Activated CD4-positive, alpha-beta T cell treated with anti-CD3 and anti-CD28 coated beads, Interleukin-2, amount 50 U/mL, for 1 hour (primary cell): ENCODE data around the gene DNAJA3.

Source experiments
- DNase-seq: peaks from one replicate; pipeline ENCODE4 v3.0.0-alpha.2; 2020

The DNAJA3 gene

DNA sequence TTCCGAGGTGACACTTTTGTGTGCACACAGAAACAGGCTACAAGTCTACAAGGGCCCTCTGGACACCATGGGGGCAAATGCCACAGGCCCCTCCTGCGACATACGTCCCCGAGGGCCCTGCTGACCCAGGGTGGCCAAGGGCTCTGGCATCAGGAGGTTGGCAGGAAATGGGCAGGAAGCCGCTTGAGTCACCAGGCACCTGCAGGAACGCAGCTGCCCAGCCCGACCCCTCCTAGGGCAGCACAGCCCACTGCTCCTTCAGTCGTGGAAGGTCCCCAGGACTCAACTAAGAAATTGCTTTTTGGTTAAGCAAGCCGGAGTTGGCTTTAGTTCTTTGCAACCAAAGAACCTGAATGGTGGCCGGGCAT is 17.4 kb upstream of the DNAJA3 start:
- no peak for DNase-seq

DNA sequence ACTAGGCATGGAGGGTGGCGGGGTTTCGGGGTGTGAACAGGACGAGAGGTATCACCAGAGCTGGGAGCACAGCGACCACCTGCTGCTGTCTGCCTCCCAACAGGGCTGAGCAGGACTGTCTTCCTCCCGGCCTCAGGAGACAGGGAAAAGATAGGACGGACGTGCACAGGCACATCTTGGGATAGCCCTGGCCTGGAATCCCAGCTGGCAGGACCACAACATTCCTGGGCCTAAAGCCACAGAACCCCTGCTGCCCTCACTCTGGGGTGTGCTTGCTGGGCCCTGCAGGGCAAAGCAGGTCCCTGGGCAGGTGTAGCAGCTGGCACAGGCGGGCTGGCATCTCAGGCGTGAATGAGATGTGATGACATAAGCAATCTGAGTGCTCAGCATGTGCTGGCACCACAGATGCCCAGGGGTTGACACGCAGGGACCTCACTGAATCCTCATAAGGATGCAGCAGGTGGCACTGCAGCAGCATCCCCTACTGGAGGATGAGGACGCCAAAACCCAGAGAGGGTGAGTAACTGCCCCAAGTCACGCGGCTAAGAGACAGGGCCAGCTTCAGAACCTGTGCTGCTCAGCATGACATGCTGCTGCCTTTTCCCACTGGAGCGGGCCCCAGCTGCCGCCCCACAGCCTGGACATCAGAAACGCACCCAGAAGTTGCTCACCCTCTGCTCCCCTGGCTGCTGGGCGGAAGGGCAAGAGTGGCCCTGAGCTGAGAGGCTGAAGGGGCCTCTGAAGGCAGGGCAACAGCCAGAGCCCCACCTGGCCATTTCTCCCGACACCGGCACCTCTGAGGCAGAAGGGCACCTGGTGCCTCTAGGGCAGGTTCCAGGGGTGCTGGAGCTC is 16.4 kb upstream of the DNAJA3 start:
- DNase-seq, result no peak

DNA sequence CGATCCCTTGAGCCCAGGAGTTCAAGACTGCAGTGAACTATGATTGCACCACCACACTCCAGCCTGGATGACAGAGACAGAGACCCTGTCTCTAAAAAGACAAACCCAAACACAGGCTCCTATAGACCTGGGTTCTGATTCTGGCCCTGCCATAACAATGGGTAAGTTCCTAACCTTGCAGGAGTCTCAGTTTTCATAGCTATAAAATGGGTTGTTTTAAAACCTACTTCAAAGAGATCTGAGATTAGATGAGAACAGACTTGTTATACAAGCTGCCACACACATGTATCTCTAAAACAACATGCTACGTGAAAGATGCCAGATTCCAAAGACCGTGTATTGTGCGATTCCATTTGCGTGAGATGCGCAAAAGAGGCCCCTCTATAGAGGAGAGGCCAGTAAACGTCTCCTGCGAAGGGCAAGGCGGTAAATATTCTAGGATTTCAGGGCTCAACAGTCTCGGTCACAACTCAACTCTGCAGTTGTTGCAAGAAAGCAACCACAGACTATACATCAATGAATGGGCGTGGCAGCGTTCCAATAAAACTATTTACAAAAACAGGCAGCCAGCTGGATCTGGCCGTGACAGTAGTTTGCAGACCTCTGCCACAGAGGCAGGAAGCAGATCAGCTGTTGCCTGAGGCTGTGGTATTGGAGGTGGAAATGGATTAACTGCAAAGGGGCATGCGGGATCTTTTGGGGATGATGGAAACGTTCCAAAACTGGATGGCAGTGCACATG is 15.2 kb upstream of the DNAJA3 start:
- DNase-seq, result no peak

DNA sequence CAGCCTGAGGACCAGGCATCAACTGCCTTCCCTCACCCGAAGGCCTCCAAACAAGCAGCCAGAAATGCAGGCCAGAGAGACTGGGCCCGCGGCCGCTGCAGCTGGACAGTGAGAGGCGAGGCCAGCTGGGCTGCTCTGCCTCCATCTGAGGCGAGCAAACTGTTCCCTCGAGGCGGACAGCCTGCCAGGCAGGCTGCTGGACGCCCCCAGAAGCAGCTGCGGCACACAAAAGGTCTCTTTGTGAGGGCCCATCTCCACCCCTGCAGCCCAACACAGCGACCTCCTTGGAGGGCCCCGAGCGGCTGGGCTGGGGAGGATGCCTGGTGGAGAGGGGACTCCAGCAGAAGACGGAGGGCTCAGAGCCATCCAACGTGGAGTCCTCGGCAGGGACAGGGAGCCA is 14.0 kb upstream of the DNAJA3 start:
- no peak for DNase-seq

- DNase-seq, result no peak
Measured at GRCh38 chr16:4412159-4412558, 13.5 kb upstream of the DNAJA3 start.

- no peak for DNase-seq
Measured at GRCh38 chr16:4412854-4413253, 12.8 kb upstream of the DNAJA3 start.

DNA sequence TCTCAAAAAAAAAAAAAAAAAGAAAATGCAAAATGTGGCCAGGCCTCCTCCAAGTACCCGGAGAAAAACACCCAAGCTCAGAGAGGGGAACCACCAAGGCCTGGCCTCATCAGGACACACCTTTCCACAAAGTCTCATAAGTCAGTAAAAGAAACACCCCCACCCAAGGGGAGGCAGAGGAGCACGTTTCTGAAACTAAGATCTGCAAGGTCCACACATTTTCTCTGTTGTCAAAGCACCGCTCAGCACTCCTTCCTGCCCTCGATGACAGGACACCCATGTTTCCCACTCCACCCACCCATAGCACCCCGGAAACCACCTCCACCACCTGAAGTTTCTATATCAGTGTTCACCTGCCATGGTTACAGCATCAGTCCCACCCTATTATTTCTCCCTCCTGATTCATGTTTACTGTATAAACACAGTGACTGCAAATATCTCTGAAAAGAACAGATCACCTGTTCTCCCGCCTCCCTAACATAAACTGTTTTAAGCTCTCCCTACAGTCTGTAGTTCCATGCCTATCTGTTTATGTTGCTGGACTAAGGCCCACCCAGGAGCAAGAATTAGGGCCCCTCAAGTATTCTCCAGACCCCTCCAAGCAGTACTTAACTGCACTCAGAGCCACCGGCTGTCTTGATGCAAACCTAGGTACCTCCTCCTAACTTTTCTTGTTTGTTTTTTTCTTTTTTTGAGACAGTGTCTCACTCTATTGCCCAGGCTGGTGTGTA is 11.3 kb upstream of the DNAJA3 start:
- peak; percentile 75 for DNase-seq

DNA sequence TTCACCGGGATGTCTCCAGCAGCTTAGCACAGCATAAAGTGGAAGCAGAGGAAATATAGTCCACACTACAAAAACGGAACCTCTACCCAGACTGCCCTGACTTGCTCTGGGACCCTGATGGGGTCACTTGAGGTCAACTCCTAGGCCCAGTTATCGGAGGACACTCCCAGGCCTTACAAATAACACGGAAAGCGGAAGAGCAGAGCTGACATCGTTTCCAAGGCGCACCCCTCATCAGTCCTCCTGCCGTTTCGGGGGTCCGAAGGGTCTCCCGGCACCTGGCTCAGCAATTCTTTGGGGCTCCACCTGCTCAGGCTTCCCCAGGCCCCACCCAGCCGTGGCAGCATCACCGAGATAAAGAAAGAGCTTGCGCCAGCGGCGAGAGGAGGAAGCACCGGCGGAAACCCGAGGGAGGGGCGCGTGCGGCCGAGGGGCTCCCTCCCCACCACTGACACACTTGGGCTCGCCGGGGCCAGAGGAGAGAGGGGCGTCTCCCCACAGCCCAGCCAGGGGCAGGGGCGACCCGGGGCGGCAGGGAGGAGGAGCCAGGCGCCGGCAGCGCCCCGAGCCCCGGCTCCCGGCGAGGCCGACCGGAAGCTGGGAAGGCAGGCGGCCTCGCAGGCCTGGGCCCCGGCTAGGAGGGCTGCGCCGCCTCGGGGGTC is 10.0 kb upstream of the DNAJA3 start:
- peak; percentile 61 for DNase-seq

- peak; percentile 99 for DNase-seq
Measured at GRCh38 chr16:4416200-4417032, 9.3 kb upstream of the DNAJA3 start, which contains the start of gene CORO7. Gene CORO7, minus strand, starts transcription at chr16:4416596. Its CDS starts 78 bp downstream, at chr16:4416518.

GRCh38 chr16:4419402-4419959 is 6.2 kb upstream of the DNAJA3 start:
- DNase-seq, result no peak

GRCh38 chr16:4420505-4421105 is 5.1 kb upstream of the DNAJA3 start:
- no peak for DNase-seq

- peak; percentile 52 for DNase-seq
Measured at GRCh38 chr16:4426021-4426684, 485 bp downstream of the DNAJA3 start.

GRCh38 chr16:4426722-4427372 is 1.2 kb downstream of the DNAJA3 start:
- DNase-seq, result no peak

DNA sequence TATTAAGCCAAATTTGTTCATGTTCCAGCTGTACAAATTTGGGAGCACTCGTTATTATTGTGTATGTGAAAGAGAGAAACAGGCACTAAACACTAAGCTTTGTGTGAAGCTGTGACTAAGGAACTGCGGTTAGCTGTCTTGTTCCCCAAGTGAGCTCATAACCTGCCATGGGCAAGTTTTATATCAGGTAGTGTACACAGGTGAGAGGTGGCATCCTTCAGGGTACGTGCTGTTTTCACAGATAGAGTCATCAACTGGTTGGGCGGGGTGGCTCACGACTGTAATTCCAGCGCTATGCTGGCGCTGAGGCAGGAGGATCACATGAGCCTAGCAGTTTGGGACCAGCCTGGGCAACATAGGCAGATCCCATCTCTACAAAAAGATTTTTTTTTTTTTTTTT is 2.8 kb downstream of the DNAJA3 start:
- no peak for DNase-seq

GRCh38 chr16:4431023-4431422 is 5.4 kb downstream of the DNAJA3 start:
- no peak for DNase-seq

DNA sequence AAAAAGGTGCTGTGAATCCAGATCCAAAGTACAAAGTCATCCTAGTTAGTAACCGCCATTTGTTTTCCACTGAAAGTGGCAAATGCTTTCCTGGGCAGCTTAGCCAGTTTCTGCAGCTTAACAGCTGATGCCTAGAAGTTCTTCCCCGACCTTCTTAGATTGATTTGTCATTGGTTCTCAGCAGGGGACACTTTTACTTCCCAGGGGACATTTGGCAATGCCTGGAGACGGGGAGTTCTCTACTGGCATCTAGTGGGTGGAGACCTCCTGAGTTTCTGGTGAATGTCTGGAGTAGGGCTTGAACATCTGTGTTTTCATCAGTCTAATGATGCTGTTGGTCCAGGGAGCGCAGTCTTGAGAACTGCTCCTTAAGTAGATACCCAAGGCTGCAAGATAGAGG is 7.6 kb downstream of the DNAJA3 start:
- DNase-seq, result no peak

GRCh38 chr16:4433914-4434787 is 8.5 kb downstream of the DNAJA3 start:
- DNase-seq, result no peak

GRCh38 chr16:4435337-4436067 is 9.8 kb downstream of the DNAJA3 start:
- DNase-seq, result no peak
